C1 segment of cervical spinal cord (tissue), 14 donors: Measurements from ENCODE around the gene RNF213.

Experiments
- DNase-seq, 14 donors: peaks; one replicate each; lab custom pipeline; 2025; lab: John Stamatoyannopoulos, UW

RNF213 gene

DNA sequence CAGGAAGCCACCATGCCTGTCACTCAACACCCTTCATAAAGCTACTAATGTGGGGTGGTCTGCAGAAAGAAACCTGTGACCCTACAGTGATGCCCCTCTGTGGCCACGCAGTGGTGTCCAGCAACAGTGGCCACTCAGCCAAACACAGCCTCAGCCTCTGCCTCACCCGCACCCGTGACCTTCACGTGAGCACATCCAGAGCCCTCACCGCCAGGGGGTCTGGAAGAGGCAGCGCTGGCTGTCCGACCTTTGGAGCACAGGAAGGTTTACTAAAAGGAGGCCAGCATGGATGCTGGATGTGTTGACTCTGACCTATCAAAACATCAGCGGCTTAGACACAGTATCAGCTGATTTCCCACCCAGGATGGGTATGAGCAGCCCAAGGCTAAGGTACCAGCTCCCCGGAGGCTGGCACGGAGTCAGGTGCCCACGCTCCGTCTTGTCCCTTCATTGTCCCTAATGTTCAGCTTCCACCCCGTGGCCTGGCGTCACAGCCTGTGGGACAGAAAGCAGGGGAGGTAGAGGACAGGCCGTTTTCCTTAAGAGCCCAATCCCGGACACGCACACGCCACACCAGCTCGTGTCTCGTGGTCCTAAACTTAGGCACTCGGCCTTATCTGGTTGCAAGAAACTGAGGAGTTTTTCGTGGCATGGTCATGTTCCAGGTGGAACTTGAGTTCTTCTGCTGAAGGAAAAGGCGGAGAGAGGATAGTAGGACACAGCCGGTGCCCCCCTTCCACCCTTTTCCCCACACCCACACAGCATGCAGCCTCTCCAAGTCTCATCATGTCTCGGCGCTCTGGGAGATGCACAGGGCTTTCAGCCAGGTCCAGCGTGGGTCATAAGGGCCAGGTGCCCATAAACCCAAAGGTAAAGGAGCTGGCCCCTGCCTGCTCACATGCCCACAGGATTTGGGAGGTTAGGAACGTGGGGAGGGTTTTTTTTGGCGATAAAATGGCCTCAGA lies 104.6 kb downstream of the RNF213 start:
- DNase-seq = no peak

DNA sequence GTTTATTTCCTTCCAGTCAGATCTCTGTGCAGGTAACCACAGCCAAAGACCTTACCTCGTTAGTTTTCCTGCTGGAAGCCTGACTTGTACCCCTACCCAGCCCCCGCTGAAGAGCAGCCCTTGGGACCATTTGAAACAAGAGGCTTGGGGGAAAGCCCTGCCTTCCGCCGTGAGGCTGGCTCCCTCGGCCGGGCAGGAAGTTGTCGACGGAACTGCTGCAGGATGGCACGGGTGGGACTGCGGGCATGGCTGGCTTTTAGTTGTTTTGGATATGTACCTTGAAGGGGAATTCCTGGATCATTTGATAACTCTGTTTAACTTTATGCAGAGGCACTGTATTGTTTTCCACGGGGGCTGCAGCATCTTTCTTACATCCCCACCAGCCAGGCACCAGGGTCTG lies 105.3 kb downstream of the RNF213 start:
- DNase-seq = no peak

DNA sequence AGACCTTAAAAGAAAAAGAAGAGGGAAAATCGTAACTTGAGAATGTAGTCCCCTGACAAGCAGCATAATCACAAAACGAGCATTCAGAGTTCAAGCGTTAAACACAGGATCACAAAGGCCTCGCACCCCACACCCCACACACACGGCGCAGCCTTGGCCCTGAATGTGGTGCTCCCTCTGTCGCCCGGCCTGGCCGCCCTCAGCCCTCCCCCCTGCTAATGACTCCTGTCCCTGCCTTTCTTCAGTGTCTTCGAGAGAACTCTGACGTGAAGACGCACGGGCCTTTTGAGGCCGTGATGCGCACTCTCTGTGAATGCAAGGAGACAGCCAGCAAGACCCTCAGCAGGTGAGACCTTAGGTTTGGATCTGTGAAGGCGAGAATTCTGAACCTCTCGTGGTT lies 106.9 kb downstream of the RNF213 start:
- no peak for DNase-seq

DNA sequence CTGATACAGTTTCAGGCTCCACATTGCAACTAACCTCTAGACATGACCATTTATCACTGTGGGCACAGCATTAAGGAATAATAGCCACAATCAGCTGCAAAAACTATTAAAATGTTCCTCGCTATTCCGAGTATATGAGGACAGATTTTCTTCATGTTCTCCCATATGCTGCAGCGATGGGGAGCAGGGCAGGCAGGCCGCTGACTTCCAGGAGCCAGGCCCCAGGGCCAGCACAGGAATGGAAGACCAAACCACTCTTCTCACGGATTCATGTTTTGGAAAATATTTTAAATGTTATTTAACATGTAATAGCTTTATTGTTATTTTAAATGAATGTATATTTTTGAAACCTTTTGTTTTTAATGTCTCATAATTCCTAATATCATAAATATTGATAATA lies 110.5 kb downstream of the RNF213 start:
- DNase-seq = no peak

DNA sequence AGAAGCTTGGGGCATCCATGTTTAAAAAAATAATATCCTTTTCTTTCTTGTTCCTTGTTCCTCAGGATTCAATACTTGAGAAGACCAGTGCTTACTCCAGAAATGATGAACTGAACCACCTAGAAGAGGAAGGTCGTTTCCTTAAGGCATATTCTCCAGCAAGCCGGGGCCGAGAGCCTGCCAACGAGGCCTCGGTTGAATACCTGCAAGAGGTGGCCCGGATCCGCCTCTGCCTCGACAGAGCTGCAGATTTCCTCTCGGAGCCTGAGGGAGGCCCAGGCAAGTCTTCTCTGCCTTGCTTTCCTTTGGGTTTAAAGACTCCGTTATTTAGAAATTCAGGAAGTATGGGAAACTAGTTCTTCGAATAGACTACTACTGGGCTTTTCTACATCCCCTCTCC lies 111.8 kb downstream of the RNF213 start:
- DNase-seq = no peak

DNA sequence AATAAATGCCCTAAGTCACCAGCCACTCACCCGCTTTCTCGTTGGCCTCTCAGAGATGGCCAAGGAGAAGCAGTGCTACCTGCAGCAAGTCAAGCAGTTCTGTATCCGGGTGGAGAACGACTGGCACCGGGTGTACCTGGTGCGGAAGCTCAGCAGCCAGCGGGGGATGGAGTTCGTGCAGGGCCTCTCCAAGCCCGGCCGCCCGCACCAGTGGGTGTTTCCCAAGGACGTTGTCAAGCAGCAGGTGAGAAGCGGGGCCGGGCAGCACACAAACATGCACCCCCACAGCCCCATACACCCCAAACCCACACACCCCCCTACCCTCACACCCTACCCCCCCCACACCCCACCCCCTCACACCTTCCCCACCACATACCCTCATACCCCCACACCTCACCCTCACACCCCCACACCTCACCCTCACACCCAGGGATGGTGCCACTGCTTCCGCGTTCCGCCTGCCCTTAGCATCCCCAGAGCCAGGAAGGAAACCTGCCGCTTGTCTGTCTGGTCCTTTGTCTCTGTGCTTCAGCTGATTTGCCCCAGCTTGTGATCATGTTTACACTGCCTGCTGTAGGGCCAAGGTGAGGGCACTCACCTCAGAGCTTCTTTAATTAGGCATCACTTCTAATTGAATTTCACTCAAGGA lies 112.4 kb downstream of the RNF213 start:
- no peak for DNase-seq

DNA sequence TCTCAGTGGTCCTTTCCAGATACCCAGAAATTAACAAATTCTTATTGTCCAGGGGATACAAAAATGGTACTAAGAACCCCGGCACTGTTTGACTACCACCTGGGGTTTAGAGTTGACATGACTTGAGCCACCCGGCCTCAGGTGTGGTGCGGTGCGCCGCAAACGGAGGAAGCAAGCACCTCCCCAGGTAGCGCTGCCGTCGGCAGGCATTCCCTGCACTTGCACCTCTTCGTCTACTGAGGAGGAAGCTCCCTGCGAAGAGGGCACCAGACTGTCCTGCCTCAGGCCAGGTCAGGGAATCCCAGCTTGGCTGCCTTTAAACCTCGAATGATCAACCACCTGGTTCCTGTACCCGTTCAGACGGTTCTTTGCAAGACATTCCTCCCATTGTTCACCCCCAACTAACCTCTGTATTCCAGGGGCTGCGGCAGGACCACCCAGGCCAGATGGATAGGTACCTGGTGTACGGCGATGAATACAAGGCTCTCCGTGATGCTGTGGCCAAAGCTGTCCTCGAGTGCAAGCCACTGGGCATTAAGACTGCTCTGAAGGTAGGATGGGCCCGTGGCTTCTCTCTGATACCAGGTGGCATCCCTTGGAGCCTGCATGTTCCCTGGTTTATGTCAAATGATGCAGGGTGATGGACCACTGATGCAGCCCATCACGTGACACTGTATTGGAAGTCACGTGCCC lies 113.5 kb downstream of the RNF213 start:
- DNase-seq = no peak

DNA sequence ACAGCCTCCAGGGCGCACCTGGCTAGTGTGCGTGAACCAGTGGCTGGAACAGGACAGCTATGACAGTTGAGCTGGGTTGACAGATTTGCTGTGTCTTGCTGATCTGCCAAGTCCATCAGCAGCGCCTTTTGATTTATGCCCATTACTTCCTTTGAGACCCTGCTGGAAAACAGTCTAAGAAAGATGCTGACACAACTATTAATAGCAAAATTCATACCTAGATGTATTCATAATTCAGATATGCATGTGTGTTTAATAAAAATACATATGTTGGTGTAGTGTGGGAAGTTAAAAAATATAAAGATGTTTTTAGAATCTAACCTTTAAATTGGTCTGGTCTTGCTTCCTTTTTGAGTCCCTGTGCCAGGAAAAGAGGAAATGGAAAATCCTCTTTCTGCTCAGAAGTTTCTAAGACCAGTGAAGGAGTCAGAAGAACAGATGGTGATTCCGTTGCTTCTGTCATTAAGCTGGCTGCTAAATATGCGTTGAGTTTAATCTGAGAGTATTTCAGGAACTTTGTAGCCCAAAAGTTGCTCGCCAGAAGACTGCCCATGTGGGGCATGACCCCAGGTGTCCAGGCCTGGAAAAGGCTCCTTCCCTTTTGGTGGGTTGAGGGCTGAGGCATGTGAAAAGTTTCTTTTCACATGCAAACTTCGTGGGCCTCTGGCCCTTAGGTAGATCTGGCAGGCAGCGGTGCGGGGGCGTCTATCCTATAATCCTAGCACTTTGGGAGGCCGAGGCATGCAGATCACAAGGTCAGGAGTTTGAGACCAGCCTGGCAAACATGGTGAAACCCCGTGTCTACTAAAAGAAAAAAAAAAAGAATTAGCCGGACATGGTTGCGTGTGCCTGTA lies 114.3 kb downstream of the RNF213 start:
- DNase-seq = no peak

DNA sequence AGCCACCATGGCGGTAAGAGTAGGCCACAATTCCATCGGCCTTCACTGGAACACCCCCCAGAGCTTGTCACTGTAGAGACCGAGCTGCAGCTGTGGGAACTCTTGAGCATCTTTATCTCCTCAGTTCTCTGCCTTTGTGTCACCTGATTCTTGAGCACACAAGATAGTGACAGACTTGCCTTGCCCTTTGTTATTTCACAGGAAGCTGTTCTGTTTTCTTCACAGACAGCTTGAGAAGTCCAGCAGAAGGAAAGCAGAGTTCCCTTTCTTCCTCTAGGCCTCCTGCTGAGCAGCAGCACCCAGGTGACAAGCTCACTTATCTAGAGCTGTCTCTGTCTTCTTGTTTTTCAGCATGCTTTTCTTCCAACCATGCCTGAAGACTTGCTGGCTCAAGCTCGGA lies 115.9 kb downstream of the RNF213 start:
- no peak for DNase-seq

DNA sequence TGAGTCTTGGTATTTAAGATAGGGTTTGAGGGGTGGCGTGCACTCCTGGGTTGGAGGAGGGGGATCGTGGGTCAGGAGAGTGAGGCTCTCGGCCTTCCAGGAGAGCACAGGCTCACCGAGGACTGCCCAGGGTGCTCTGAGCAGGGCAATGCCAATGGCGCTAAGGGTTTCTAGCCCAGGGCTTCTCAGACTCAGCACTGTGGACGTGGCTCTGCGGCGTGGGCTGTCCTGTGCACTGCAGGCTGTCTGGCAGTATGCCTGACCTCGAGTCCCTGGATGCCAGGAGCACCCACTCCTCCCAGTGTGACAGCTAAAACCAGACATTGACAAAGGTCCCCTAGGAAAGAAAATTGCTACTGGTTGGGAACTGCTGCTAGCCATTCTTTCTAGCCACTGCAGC lies 117.1 kb downstream of the RNF213 start:
- DNase-seq = no peak

DNA sequence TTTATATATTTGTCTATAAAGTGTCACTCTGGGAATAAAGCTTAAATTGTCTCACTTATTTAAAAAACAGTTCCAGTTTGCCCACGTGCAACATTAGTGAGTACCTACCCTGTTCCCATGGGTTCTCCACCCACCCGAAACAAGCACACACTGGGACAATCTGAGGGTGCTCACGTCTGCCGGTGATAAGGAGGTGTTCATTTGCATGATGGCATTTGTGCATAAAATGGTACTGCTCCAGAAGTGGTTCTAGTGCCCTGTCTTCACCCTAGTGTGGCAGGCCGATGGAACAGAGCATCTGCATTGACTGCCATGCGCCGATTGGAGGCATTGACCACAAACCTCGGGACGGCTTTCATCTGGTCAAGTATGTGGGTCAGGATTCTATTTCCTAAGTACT lies 118.7 kb downstream of the RNF213 start:
- no peak for DNase-seq

DNA sequence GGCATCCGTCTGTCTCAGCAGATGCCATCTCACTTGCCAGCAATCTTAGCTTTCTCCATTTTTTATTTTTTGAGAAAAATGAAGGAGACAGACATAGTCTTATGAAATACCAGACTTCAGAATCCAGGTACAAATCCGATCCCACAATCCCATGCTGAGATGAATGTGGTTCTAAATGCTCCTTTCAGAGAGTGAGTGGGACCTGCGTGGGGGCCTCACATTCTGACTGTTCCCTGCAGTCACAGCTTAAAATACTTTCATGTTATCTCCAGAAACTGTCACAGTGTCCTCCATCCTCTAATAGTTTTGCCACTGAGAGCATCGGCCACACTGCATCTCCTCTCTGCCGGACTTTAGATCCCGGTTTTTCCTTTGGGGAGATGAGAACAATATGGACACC lies 119.4 kb downstream of the RNF213 start:
- no peak for DNase-seq

DNA sequence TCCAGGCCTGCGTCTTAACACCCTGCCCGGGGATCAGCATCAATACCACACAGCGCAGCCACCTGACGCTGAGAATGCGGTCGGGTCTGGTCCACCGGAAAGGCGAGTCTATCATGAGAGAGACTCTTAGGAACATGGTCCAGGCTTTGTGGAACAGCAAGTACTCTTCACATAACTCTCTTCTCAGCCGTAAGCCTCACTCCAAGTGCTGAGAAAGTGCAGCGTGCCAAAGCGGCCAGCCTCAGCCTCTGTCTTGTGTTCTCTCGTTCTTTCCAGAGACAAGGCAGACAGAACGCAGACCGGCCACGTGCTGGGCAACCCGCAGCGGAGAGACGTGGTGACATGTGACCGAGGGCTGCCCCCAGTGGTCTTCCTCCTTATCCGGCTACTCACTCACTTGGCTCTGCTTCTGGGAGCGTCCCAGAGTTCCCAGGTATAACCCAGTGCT lies 119.9 kb downstream of the RNF213 start:
- DNase-seq = no peak

DNA sequence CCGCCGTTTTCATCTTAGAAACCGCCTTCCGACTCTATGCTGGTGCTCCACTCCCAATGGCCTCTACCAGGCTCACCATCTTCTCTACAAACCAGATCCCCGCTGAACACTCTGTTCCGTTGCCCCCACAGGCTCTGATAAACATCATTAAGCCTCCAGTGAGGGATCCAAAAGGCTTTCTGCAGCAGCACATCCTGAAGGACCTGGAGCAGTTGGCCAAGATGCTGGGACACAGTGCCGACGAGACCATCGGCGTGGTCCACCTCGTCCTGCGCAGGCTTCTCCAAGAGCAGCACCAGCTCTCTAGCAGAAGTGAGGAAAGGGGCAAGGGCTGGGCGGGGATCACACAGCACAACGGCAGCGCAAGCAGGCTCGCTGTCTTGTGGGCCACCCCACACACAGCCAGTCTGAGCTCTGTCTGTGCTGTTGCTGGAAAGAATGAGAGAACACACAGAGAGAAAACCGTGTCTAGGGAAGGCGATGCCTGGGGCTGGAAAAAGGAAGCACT lies 120.8 kb downstream of the RNF213 start:
- no peak for DNase-seq

DNA sequence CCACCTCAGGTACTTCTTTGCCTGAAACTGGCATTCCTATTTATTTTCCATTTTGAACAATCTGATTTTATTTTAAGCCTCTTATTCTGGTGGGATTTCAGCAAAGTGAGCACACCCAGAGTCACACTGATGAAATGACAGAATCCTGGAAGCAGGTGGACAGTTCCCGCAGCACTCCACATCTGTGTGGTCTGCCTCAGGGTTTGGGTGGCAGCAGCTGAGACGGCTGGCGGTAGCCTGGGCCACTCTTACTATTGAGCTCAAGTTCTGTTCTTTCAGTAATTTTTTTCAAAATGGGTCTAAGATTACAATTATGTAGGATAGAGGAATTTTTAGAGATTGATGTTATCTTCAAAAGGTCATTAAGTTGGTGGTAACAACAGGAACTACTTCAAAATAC lies 121.8 kb downstream of the RNF213 start:
- no peak for DNase-seq

DNA sequence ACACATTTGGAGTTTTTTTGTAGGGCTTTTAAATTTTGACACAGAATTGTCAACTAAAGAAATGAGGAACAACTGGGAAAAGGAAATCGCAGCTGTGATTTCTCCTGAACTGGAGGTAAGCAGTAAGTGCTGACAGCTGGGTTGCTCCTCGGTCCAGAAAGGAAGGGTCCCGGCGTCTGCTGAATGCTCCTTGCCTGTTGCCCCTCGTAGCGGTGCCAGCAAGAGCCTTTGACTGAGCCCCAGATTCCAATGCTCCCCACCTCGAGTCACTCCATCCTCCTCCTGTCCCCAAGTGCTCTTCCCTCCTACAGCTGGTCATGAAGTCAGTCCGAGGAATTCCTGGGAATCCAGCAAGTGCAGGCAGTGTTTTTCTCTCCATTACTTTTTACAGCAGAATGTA lies 122.3 kb downstream of the RNF213 start:
- no peak for DNase-seq

DNA sequence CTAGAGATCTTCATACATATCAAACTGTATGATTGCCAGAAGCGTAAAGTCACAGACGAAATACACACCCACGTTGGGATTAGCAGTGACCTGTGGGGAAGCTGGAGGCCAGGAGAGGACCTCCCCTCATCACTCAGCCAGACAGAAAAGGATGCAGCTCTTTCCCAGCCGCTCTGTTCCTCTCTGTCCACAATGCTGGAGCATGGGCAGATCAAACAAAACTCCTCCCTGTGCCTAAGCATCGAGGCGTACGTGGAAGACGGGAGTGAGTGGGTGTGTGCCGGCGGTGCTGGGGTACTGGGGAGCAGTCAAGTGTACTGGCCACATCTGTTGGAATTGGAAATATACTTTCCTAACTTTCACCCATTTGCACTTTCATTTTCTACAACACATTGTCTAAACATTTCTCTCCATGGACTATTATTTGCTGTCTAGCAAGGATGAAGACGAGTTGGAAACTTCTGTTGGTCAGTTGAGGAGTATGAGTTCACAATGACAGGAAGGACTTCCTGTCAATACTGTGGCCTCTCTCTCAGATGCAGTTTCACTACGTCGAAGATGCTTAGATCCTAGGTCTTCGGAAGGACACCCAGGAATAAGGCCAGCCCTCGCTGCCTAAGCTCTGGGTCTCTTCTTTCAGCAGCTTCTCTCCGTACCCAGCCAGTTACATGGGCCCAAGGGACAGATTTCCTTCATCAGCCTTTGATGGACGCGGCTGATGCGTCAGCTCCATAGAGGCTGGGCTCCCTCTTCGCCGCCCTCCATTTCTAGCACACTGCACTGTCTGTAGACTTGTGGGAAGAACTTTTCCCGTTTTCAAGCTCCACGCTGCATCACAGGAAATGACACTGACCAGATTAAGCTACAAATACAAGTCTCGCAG lies 123.7 kb downstream of the RNF213 start:
- DNase-seq = no peak

DNA sequence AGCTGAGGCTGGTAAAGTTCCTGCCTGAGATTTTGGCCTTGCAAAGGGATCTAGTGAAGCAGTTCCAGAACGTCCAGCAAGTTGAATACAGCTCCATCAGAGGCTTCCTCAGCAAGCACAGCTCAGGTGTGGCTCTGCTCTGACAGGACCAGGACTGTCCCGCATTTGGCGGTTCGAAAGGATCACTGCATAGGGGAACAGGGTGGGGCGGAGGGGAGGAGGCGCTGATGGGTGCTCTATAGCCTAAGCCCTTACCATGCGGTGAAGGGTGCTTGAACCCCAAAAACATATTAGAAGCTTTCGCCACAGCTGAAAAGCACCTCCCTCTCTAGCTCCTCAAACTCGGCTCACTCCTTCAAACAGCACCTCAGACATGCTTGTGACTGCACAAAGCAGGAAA lies 124.4 kb downstream of the RNF213 start:
- DNase-seq = no peak

DNA sequence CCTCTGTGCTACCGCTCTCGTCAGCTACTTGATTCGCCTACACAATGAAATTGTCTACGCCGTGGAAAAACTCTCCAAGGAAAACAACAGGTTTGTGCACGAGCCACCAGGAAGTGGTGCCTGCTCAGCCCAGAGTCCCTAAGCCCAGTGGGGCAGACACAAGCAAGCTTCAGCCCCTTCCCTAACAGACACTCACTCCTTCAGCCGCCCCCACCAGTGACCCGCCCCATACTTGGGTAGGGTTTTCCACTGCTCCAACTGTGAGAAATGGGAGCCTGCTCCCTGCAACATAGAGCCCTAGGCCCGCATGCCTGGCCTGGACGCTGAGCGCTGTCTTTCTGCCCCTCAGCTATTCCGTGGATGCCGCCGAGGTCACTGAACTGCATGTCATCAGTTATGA lies 125.7 kb downstream of the RNF213 start:
- DNase-seq = no peak

DNA sequence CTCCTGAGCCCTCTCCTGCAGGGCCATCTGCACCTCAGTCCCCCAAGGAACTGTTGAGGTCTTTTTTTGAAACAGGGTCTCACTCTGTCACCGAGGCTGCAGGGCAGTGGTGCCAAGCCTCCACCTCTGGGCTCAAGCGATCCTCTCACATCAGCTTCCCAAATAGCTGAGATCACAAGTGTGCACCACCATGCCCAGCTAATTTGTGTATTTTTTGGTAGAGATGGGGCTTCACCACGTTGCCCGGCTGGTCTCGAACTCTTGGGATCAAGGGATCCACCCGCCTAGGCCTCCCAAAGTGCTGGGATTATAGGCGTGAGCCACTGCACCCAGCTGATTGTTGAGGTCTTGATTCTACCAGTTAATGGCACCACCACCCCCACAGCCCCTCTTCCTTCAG lies 126.4 kb downstream of the RNF213 start:
- DNase-seq = no peak
